Panc1 (cell line): ENCODE data around the gene UNC13A. TPM values are rescaled to one million over a fixed set of nuclear protein-coding genes. Genes with fewer than 3 reads are reported as not detected.

Source experiments
- ATAC-seq: fragments of 200-7000 bp; cut with Tn5 transposase; 2 replicates; pipeline ENCODE4 v1.9.1; 2020; ENCODE audit warnings: mild to moderate bottlenecking, moderate library complexity
- BruUV-seq: library from RNA; stranded (reverse); fragments of 400-500 nt; replicated peaks from 2 replicates; lab custom pipeline; 2021; lab: Mats Ljungman, UMichigan
- CTCF ChIA-PET: fragments of 300-600 bp; sonication (Branson Sonifier 250); formaldehyde crosslinking; loops from one replicate; lab custom pipeline; 2022; ENCODE audit warnings: antibody characterized with exemption; lab: Charles Lee
- POLR2A ChIA-PET: fragments of 300-600 bp; sonication (Branson Sonifier 250); formaldehyde crosslinking; loops from one replicate; lab custom pipeline; 2022; ENCODE audit warnings: antibody characterized with exemption; lab: Charles Lee
- DNase-seq: peaks from one replicate; pipeline ENCODE4 v3.0.0-alpha.2; 2010; ENCODE audit warnings: low read depth, low spot score
- H3K27ac ChIP-seq: 2 replicates; pipeline ENCODE4 v1.5.1; 2011; ENCODE audit warnings: mild to moderate bottlenecking, low read length, inconsistent platforms
- H3K27me3 ChIP-seq: fragments of 200-500 bp; sonication (Bioruptor generic); 2 replicates; pipeline ENCODE4 v1.6.0; 2014; ENCODE audit warnings: low read length, inconsistent platforms; ENCODE audit not compliant: control insufficient read depth, insufficient read depth
- H3K36me3 ChIP-seq: fragments of 200-500 bp; sonication (Bioruptor generic); 2 replicates; pipeline ENCODE4 v1.5.1; 2014; ENCODE audit warnings: inconsistent platforms, mild to moderate bottlenecking, low read length, moderate library complexity; ENCODE audit not compliant: control insufficient read depth, insufficient read depth
- H3K4me1 ChIP-seq: 2 replicates; pipeline ENCODE4 v1.5.1; 2011; ENCODE audit warnings: inconsistent platforms, mild to moderate bottlenecking, low read length, moderate library complexity; ENCODE audit not compliant: control insufficient read depth, insufficient read depth
- H3K4me3 ChIP-seq, 2 experiments: 2 replicates each; pipeline ENCODE4 v1.5.1; 2011 to 2012; ENCODE audit warnings: low read depth in 2 of 2, low read length in 2 of 2, mild to moderate bottlenecking in 2 of 2, inconsistent platforms in 1 of 2, moderate library complexity in 1 of 2
- H3K9me3 ChIP-seq: fragments of 200-500 bp; sonication (Bioruptor generic); 2 replicates; pipeline ENCODE4 v1.5.1; 2014; ENCODE audit warnings: low read depth, mild to moderate bottlenecking, inconsistent platforms, low read length, moderate library complexity; ENCODE audit not compliant: control insufficient read depth, insufficient read depth
- POLR2AphosphoS5 ChIP-seq: IDR thresholded peaks from 2 replicates; pipeline ENCODE4 v1.6.1; 2012; ENCODE audit warnings: mild to moderate bottlenecking, low read depth, low read length, moderate library complexity
- SIN3A ChIP-seq: IDR thresholded peaks from 2 replicates; pipeline ENCODE4 v1.6.1; 2012; ENCODE audit warnings: low read depth, mild to moderate bottlenecking, low read length, moderate library complexity, borderline replicate concordance; ENCODE audit not compliant: insufficient read depth
- TCF7L2 ChIP-seq: IDR thresholded peaks from 2 replicates; pipeline ENCODE4 v1.6.1; 2011; ENCODE audit warnings: mild to moderate bottlenecking, low read depth, low read length, inconsistent platforms
- in situ Hi-C: cut with HindIII; loops from 2 replicates; pipeline ENCODE4 v1.10.0; 2016; ENCODE audit warnings: low sequenced_read_pairs, low pct_unique_long_range_greater_than_20kb
- intact Hi-C: fragments of 100-400 bp; cut with micrococcal nuclease; formaldehyde crosslinking; loops from one replicate; pipeline ENCODE4 v1.10.0; 2022; ENCODE audit not compliant: unreplicated experiment
- total RNA-seq: library from RNA; stranded (reverse); gene quantifications from one replicate; pipeline ENCODE4 v1.2.1, GENCODE V29; 2021; ENCODE audit not compliant: unreplicated experiment
- TF ChIP-seq, protein P1 (sequence below): fragments of 450-650 bp; IDR thresholded peaks from 2 replicates; pipeline ENCODE4 v1.5.1; 2017; ENCODE audit warnings: mild to moderate bottlenecking
- TF ChIP-seq, protein P2 (sequence below), 2 experiments: IDR thresholded peaks; 2 replicates each; pipeline ENCODE4 v1.6.1; 2011 to 2012; ENCODE audit warnings: low read depth in 2 of 2, control low read depth in 1 of 2, low read length in 1 of 2, mild to moderate bottlenecking in 1 of 2, moderate library complexity in 1 of 2; ENCODE audit not compliant: insufficient read depth in 1 of 2

UNC13A gene
- total RNA-seq, 1 experiment from 2014 or later, result 0.46 TPM

DNA sequence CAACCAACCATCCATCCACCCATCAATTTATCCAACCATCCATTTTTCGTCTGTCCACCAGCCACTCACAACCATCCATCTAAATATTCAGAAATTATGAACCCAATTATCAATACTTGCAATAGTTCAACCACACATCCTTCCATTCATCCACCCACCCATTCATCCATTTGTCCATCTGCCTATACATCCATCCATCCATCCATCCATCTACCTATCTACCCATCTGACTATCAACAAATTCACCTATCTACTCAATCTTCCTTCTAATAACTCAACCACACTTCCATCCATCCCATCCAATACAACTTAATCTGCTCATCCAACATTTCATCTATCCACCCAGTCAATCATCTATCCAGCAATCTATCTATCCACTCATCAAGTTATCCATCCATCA is 46.3 kb downstream of the UNC13A start:
- Histone ChIP-seq H3K36me3 (no peaks in the 10 kb centered on the region), H3K9me3 (no peaks in the 10 kb centered on the region), H3K4me3 (no peak overlapping the region), H3K27me3 (peaks cover 2% of the 10 kb centered on the region; the same call in 1 of the 2 replicates), H3K27ac (no peak overlapping the region), H3K4me1 (no peaks in the 10 kb centered on the region)
- TF ChIP-seq TCF7L2 (no peak), SIN3A (no peak), POLR2AphosphoS5 (no peak)
- TF ChIP-seq, protein P1, sequence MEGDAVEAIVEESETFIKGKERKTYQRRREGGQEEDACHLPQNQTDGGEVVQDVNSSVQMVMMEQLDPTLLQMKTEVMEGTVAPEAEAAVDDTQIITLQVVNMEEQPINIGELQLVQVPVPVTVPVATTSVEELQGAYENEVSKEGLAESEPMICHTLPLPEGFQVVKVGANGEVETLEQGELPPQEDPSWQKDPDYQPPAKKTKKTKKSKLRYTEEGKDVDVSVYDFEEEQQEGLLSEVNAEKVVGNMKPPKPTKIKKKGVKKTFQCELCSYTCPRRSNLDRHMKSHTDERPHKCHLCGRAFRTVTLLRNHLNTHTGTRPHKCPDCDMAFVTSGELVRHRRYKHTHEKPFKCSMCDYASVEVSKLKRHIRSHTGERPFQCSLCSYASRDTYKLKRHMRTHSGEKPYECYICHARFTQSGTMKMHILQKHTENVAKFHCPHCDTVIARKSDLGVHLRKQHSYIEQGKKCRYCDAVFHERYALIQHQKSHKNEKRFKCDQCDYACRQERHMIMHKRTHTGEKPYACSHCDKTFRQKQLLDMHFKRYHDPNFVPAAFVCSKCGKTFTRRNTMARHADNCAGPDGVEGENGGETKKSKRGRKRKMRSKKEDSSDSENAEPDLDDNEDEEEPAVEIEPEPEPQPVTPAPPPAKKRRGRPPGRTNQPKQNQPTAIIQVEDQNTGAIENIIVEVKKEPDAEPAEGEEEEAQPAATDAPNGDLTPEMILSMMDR, result no peak
- TF ChIP-seq, protein P2, sequence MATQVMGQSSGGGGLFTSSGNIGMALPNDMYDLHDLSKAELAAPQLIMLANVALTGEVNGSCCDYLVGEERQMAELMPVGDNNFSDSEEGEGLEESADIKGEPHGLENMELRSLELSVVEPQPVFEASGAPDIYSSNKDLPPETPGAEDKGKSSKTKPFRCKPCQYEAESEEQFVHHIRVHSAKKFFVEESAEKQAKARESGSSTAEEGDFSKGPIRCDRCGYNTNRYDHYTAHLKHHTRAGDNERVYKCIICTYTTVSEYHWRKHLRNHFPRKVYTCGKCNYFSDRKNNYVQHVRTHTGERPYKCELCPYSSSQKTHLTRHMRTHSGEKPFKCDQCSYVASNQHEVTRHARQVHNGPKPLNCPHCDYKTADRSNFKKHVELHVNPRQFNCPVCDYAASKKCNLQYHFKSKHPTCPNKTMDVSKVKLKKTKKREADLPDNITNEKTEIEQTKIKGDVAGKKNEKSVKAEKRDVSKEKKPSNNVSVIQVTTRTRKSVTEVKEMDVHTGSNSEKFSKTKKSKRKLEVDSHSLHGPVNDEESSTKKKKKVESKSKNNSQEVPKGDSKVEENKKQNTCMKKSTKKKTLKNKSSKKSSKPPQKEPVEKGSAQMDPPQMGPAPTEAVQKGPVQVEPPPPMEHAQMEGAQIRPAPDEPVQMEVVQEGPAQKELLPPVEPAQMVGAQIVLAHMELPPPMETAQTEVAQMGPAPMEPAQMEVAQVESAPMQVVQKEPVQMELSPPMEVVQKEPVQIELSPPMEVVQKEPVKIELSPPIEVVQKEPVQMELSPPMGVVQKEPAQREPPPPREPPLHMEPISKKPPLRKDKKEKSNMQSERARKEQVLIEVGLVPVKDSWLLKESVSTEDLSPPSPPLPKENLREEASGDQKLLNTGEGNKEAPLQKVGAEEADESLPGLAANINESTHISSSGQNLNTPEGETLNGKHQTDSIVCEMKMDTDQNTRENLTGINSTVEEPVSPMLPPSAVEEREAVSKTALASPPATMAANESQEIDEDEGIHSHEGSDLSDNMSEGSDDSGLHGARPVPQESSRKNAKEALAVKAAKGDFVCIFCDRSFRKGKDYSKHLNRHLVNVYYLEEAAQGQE (IDR thresholded peaks at IDR 0.05; ENCODE audit: insufficient read depth in 1 of 2, low read depth in 2 of 2, low read length in 1 of 2), result no peak
- ChIA-PET CTCF (no interaction called here), POLR2A (no interaction called here)
- in situ Hi-C loops, result no loop called here
- intact Hi-C loops, result no loop called here
- ATAC-seq (no peak), DNase-seq (no peak)
- no TSS peak for BruUV-seq

DNA sequence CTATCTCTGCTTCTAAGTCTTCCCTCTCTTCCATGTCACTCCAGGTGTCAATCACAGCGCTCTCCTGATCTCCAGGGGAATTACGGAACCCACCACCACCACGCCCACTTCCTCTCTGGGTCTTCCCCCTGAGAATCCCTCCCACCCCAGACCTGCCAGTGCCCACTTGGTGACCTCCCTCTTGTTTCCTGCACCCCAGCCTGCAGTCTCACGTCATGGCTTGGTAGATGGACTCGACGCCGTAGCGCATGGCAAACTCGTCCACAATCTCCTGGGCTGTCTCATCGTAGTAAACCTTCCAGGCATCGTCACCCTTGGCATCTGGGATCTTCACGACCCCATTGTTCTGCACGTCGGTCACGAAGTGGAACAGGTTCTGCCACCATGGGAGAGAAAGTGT is 47.0 kb downstream of the UNC13A start:
- no peaks in the 10 kb centered on the region for H3K4me1 ChIP-seq
- H3K27me3 ChIP-seq, result peaks cover 2% of the 10 kb centered on the region; the same call in 1 of the 2 replicates
- H3K9me3 ChIP-seq, result no peaks in the 10 kb centered on the region
- TF ChIP-seq, protein P1, result no peak
- no peak for TF ChIP-seq POLR2AphosphoS5
- TF ChIP-seq, protein P2 (IDR thresholded peaks at IDR 0.05; ENCODE audit: insufficient read depth in 1 of 2, low read depth in 2 of 2, low read length in 1 of 2), result no peak
- no peak for TF ChIP-seq TCF7L2
- TF ChIP-seq SIN3A, result no peak
- intact Hi-C loops (no loop called here), in situ Hi-C loops (no loop called here)
- H3K36me3 ChIP-seq, result no peaks in the 10 kb centered on the region
- H3K27ac ChIP-seq, result no peak overlapping the region
- ChIA-PET POLR2A (no interaction called here), CTCF (no interaction called here)
- BruUV-seq, result no TSS peak
- H3K4me3 ChIP-seq, result no peak overlapping the region
- no peak for DNase-seq
- ATAC-seq, result no peak
